GM19035 (cell line): ENCODE measurements around the gene UNC5CL.
"Not testable (repeated sequence)": the region's sequence is repeated elsewhere in the genome, so short reads cannot be mapped to it uniquely, and the experiment has no call there.

Source experiments
- ATAC-seq: cut with Tn5 transposase; IDR thresholded peaks from one replicate; pipeline ENCODE4 v1.9.1; 2021; ENCODE audit not compliant: unreplicated experiment

Gene UNC5CL

GRCh38 chr6:41008011-41008410, 31.0 kb downstream of the UNC5CL start:
- no peak for ATAC-seq

DNA sequence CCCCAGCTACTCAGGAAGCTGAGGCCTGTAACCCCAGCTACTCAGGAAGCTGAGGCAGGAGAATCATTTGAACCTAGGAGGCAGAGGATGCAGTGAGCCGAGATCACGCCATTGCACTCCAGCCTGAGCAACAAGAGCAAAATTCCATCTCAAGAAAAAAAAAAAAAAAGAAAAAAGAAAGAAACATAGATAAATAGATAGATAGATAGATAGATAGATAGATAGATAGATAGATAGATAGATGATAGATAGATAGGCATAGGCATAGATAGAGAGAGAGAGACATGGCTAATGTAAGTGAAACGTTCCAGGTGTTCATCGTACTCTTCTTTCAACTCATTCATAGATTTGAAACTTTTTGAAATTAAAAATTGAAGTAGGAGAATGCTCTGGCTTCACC, 32.0 kb downstream of the UNC5CL start:
- ATAC-seq, result not testable (repeated sequence)

DNA sequence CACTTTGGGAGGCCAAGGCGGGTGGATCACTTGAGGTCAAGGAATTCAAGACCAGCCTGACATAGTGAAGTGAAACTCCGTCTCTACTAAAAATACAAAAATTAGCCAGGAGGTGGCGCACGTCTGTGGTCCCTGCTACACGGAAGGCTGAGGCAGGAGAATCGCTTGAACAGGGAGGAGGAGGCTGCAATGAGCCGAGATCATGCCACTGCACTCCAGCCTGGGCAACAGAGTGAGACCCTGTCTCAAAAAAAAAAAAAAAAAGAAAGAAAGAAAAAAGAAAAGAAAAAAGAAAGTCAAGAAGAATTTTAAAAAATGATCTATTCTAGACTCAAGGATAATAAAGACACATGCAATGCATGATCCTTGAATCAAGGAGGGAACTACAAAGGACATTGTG, 32.8 kb downstream of the UNC5CL start:
- peak; percentile 65 for ATAC-seq

DNA sequence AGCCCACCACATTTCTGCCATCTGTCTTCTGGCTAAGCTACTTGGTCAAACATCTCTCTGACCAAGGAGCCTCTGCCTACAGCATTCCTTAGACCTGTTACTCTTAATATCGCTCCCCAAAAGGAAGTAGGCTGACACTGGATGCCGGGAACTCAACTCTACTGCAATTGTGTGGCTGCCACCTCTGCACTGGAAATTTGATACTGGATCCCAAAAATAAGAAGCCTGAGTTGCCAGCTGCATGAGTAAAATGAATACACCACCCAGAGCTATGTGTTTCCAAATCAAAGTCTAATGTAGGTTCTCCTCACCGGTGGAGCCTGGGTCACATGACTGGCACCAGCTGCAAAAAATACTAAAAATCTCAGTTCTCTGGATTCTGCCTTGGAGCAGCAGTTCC, 36.9 kb downstream of the UNC5CL start:
- ATAC-seq, result no peak

DNA sequence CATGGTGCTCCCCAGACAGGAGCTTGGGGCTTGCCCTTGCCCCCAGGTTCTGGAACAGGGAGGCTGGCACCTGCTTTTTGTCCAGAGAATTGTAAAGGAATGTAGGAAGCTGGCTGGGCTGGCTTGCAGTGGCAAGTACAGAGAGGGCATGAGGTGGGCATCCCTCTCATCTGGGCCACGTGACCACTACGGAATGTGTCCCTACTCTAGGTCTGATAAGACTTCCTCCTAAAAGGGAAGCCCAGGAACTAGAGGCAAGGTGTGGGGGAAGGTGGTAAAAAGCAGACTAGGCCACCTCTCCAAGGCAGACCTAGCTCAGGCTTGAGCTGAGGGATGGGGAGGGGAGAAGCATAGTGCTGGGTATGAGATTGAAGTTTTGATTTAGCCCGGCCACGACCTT, 38.8 kb downstream of the UNC5CL start:
- no peak for ATAC-seq

DNA sequence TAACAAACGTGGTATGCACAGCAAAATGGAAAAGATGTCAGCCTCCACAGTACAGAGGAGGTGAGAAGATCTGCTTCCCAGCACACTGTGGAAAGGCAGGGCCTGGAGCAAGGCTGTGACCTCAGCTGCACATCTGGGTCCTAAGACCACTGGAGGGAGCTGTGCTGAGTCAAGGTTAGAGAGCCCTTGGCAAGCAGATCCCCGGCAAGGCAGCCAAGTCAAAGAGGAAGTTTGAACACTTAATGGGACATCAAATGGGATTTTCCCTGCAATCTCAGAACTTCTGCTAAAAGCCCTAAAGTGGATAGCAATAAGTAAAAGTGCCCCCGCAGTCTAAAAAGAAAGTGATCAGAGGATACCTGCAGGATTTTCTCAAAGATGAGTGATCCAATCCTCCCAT, 39.5 kb downstream of the UNC5CL start:
- no peak for ATAC-seq

- no peak for ATAC-seq
Observed at GRCh38 chr6:40998661-40999060, 40.4 kb downstream of the UNC5CL start.

DNA sequence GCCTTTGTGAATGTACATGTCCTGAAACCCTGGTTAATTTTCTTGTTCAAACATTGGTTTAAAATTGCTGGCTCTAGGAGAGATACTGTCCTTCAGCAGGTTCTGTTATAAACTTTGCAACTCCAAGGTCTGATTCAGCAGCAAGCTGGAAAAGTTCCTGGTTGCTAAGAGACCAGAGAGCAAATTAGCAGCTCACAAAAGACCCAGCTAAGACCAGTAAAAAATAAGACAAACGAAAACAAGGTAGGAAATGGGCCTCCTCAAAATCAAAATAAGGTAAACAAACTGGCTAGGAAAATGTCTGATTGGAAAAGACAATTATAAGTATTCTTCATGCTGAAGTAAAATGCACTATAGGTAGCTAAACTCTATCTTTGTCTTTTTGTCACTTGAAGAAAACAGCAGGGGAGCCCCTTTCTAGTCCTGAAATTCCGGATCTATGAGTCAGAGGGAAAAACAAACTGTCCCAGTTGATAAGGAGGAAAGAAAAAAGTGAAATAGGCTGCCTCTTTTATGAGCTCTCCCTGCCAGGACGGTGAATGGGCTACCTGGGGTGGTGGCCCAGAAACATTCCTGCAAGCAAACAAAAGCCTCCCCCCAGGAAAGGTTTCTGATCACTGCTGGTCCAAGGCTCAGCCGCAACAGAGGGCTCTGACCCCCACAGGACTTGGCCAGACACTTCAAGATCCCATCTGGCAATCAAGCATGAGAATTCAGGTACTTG, 41.6 kb downstream of the UNC5CL start:
- ATAC-seq, result no peak

- no peak for ATAC-seq
Observed at GRCh38 chr6:40996591-40997233, 42.3 kb downstream of the UNC5CL start.

DNA sequence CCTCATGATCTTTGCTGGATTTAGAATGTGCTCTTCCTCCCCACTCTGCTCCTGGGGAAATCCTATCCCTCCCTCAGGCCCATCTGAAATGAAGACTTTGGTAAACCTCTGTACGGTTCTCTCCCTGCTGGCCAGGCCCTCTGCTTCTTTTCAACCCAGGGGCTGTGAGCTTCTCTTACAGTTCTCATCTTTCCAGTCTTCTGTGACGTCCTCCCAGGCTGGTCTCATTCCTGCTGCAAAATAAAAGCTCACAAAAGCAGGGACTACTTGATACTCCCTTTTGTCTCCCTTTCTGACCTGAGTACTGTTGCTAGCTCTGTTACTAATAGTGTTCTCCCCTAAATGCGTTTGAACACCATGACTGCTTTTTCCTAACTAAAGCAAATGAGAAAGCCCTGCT, 46.3 kb downstream of the UNC5CL start:
- ATAC-seq, result no peak

DNA sequence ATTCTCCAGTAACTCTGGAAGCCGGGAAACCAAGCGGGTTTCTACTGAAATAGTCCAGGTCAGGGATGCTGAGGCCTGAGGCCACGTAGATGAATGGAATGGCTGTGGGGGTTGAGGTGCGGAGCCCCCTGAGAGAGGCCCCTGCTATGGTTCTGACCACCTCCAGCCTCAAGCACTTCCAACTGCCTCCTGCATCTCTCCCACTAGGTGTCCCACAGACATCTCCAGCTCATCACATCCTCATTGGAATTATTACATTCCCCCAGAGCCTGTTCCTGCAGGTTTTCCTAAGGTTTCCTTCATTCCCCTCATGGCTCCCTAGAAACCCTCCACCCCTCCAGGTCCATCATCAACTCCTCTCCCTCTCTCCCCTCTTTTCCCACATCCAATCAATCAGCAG, 48.7 kb downstream of the UNC5CL start:
- ATAC-seq, result no peak

GRCh38 chr6:40989204-40990169, 49.5 kb downstream of the UNC5CL start:
- ATAC-seq, result no peak

DNA sequence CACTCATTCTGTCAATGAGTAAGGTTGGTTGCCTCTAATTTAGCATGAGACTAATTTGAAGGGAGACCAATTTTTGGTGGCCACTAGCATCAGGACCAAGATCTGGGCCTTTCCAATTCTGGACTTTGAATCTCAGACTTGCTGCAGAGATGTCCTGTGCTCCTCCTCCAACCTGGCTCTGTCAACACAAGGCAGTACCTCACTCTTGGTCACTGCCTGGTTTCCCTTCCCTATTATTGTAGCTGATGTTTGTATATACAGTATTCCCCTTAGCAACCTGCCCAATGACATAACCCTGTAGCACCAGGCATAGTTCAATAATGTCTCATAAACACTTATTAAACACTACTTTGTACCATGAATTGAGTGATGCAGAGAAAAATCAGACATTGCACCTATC, 50.4 kb downstream of the UNC5CL start:
- ATAC-seq, result no peak

DNA sequence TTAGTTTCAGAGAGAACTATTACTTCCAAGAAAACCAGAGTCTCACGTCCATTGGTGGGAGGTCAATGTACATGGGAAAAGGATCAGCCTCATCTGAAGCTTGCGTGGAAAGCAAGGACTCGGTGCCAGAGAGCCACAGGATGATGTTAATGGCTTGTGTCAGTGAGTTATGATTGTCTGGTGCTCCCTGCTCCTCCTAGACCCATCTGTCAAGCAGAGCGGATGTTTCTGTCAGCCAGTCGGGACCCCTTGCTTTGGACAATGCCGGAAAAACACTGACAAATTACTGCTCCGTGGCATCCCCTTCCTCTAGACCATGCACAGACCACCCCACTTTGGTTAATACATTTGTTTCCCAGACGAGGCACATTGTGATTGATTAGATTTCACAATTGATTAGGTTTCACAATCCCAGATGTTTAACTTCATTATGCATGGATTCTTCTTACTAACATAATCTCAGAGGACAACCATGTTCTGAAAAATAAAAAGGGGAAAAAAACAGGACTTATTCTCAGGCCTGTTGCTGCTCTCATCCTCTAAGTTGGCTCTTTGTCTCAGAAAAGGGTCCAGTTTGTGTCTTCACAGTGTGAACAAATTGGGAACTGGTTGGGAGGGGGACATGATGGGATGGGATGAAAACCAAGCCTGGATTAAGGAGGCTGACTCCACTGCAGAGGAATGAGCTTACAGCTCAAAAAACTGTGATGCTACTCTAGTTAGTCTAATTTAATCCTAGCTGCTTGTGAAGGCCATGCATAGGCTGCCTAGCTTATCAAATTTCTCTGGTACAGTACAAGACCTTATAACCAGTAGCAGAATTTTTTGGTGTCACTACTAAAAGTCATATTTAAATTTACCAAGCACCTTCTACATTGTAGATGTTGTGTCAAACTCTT, 51.9 kb downstream of the UNC5CL start:
- ATAC-seq, result no peak

- no peak for ATAC-seq
Observed at GRCh38 chr6:40986364-40986763, 52.7 kb downstream of the UNC5CL start.

DNA sequence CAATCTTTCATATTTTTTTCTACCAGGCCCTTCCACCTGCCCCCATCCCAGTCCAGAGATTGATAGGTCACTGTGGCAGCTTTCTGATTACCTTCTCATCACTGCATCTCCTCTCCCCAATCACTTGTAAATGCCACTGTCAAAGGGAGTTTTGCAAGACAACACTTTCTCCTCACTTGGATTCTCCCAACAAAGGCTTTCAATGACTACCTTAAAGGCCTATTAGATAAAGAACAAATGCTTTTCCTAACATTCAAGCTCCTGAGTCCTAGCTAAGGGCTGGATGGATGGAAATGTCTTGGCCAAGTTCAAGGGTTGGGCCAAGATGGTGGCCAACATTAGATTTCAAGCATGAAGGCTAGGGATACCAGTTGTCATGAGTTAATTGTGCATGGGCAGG, 55.3 kb downstream of the UNC5CL start:
- ATAC-seq, result no peak

GRCh38 chr6:40982917-40983316, 56.1 kb downstream of the UNC5CL start:
- ATAC-seq, result no peak

DNA sequence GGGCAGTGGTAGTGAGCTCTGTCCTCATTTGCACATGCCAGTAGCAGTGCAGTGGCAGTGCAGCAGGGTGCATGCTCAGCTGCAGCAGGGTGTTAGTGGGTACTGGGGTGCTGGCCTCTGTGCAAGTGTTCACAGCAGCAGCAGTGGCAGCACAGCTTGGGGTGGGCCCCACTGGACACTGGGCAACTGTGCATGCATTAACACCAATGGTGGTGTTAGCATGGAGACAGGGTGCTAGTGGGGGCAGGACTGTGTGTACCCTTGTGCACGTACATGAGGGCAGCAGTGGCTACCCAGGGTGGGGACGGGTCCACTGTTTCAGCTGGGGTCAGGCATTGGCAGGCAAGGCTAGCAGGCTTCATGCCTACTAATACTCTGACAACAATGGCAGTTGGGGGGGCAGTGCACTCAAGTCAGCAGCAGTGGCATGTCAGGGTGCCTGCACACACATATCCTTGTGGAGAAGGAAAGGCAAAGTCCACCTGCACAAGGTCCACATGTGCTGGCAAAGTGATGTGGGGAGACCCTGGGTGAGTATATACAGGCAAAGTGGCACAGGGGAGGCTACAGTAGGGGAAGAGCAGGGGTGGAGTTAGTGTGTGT, 60.2 kb downstream of the UNC5CL start:
- no peak for ATAC-seq

DNA sequence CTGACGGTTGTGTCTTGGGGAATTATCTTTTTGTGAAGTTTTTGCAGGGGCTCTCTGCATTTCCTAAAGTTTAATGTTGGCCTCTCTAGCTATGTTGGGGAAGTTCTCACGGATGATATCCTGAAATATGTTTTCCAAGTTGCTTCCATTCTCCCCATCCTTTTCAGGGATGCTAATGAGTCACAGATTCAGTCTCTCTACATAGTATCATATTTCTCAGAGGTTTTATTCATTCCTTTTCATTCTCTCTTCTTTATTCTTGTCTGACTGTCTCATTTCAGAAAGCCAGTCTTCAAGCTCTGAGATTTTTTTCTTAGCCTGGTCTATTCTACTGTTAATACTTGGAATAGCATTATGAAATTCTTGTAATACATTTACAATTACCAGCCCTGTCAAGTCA, 61.3 kb downstream of the UNC5CL start:
- ATAC-seq, result no peak

- no peak for ATAC-seq
Observed at GRCh38 chr6:40977085-40977484, 61.9 kb downstream of the UNC5CL start.
